Activated CD4-positive, alpha-beta T cell treated with anti-CD3 and anti-CD28 coated beads for 4 hours (primary cell): ENCODE results near the gene HMGB2.
A peak's percentile ranks its signal among the peaks of the same experiment; 100 is the strongest.

Experiments used
- DNase-seq, 2 donors: peaks; one replicate each; pipeline ENCODE4 v3.0.0-alpha.2; 2020

Gene HMGB2

DNA sequence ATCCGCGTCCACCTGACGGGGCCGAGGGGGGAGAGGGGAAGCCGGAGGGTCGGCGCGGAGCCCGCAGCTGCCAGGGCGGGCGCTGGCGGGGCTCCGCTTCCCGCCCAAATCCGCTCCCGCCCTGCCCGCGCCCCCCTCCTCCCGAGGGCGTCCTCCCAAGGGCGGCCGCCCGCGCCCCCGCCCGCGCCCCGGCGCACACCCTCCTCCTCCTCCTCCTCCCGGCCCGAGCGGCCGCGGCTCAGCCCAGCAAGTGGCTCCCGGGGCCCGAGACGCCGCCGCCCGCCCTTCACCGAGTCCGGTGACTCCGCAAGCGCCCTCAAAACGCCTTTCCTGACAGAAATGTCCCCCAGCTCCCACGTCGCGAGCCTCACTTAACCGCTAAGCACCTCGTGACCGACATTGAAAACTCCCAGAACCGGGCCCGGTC is 487 bp downstream of the HMGB2 start:
- DNase-seq = peak; percentile 33 to 47

DNA sequence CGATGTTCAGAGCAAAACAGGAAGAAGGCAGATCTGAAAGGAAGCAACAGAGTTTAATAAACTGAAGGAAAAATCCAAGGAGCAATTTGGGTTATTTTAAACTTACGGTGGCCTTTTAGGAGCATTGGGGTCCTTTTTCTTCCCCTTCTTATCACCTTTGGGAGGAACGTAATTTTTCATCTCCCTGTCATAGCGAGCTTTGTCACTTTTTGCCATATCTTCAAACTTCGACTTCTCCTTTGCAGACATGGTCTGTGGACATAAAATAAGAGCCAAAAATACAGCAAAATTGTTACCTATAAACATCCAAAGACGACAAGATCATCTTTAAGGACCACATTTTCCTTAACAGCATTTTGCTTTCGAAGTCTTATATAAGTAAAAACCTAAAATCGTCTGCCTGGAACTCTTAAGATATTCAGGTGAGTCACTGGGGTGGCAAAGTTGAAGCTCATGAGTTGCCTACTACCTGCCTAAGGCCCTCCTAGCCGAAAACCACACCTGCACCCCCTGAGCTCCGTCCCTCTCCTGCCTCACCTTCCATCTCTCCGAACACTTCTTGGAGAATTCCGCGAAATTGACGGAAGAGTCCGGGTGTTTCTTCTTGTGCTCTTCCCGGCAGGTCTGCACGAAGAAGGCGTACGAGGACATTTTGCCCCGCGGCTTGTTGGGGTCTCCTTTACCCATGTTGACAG is 1.0 kb downstream of the HMGB2 start:
- peak; percentile 22 to 30 for DNase-seq

DNA sequence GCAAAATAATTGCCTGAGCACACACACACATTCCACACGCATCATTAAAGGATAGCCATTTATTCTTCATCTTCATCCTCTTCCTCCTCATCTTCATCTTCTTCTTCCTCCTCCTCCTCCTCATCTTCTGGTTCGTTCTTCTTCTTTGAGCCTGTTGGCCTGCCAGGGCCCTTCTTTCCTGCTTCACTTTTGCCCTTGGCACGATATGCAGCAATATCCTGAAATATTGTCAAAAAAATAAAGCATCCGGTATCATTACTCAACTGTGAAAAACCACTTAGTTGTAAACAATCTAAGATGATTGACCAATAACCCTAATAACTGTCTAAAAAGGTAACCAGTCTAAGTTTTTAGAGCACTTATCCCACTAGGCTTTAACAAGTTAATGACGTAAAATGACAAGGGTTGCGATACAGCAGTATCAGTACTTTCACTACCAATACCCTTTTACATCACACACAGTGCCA is 2.1 kb downstream of the HMGB2 start:
- no peak for DNase-seq

DNA sequence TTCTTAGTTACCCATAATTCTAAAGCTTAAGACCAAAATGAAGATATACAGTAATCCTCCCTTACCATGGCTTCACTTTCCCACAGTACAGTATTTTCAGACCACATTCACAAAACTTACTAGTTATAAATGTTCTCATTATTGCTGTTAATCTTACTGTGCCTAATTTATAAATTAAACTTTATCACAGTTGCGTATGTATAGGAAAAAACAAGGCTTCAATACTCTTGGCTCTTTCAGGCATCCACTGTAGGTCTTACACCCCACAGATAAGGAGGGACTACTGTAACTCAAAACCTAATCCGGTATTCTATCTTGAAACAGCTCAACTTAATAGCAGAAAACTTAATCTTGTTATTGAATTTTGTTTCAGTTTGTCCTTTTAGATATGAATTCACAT is 3.6 kb downstream of the HMGB2 start:
- DNase-seq = no peak

DNA sequence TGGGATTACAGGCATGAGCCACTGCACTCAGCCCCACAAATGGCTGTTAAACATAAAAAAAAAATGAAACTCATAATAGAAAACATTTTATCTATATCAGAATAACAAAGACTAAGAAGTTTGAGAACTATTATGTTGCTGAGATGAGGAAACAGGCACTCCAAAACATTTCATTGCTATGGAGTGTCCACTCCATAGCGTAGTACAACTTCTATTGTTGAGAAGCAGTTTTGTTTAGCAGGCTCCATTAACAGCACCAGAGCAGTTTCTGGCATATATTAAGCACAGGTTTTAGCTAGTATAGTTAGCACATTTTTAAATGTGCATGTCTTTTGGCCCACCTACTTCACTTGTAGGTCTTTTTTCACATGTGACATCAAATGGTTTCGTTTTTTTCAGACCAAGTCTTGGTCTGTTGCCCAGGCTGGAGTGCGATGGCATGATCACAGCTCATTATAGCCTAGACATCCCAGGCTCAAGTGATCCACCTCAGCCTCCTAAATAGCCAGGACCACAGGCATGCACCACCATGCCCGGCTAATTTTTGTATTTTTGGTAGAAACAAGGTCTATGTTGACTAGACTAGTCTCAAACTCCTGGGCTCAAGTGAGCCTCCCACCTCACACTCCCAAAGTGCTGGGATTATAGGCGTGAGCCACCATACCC is 5.8 kb downstream of the HMGB2 start:
- DNase-seq = no peak

DNA sequence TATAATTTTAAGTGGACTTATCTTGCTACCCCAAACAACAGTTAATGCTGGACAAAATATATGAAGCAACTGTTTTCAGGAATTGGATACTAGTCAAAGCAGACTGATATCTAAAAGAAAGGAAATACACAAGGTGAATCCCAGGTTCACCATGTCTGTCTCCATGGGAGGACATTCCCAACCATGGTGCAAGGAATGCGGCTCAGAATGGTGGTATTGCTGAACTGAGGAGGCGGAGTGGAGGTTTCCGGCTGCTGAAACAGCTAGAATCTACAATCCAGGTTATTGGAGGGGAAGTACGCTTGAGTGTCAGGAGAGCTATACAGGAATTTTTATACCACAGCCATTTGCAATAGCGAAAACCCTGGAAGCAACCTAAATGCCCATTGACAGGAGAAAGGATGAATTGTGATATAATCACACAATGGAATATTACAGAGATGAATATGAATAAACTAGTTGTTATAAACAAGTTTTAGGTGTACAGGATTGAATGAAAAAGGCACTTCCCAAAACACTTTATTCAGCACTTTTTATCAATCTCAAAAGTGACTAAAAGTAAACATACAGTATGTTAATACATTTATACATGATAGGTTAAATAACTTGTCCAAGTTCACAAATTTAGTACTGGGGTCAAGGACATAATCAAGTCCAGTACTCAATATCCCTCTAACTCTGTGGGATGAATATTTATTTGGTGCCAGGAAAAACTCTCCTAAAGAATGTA is 9.0 kb downstream of the HMGB2 start:
- DNase-seq = no peak

DNA sequence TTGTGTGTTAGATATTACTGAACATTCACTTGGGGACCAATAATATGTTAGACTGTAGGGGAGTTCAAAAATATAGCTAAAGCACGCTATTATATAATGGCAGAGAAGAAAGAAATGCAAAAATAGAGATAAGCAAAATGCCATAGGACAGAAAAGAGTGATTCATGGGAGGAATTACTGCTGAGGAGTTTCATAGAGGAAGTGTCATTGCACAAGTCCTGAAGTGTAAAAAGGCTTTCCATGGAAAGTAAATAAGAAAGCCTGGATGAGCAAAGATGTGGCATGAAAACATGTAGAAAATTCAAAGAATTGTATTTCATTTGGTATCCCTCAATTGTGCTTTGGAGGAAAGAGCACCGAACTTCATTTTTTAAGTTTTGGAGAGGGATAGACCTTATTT is 14.5 kb downstream of the HMGB2 start:
- no peak for DNase-seq

DNA sequence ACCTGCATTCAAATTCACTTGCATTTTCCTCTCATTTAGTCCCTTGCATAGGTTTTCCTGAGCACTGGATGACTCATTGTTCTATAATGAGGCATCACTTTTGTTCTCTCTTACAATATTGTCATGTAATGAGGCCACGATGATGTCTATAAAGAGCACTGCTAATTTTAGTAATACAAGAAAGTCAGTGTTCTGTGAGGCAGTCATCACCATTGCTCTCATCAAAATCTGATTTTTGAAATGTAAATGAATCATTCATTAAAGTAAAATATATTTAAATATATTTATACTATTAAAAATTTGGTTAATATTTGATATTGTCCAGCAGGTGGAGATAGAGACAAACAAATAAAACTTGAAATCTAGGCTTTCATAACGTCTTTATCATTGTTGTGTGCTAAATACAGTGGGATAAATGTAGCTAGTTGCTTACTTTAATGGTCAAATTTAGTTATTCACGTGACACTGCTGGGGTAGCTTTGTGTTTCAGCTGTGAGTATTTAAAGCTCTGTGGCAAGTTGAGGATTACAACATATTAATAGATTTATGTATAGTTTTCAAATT is 15.4 kb downstream of the HMGB2 start:
- no peak for DNase-seq

DNA sequence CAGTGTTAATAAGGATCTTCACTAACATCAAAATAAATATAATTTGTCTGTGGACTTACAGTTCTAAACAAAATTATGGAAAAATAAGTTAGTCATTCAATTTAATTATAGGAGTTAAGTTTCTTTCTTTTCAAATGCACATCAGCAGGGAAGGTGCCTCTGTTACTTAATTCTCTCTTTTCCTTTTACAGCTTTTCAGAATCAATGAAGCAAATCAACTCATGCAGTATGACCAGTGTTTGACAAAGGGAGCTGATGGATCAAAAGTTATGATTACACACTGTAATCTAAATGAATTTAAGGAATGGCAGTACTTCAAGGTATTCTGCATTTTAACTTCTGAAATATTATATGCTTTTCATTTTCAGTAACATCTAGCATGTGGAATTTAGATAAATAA is 15.9 kb downstream of the HMGB2 start:
- no peak for DNase-seq

DNA sequence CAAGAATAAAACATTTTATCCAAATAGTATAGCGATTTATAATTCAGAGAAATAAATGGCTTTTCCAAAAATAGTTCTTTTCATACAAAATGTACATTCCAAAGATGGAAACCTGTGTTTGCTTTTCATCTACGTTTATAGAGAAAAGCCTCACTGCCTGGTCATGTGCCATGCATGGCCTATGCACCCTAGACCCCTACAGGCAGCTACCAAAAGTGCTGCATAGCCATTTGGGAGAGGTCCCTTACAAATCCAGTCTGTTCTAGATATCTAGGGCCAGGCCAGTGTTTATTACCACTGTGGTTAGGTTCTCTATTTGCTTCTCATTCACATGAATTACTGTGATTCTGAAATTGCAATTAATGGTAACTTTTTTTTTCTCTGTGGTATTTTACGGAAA is 17.2 kb downstream of the HMGB2 start:
- DNase-seq = no peak

DNA sequence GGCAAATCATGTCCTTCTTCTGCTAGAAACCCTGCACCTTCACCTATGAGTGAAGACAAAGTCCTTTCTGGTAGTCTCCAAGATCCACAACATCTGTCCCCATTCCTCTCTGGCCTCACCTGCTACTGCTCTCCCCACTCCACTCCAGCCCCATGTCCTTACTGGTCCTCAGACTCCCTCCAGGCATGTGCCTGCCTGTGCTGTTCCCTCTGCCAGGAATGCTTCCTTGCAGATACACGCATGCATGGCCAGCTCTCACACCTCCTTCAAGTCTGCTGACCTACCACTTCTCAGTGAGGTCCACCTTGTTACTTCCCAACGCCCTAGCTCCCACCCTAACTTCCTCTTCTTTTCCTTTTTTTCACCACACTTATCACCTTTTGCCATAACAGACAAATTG is 18.1 kb downstream of the HMGB2 start:
- no peak for DNase-seq

DNA sequence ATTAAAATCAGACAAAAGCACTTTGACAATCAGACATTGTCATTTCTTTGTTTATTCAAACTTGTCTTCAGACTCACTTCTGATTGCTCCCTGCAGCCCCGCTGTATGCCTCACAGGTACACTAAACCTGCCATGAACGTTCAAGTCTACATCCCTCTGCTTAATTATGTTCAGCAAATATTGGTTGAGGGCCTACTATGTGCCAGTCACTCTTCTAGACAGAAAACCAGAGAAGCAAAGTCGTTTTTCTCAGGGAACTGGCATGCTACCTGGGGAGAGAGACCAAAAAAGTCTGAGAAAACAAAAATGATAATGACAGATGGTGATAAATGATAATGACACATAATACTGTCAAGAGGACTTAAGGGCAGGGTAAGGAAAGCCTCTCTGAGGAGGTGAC is 19.4 kb downstream of the HMGB2 start:
- no peak for DNase-seq

DNA sequence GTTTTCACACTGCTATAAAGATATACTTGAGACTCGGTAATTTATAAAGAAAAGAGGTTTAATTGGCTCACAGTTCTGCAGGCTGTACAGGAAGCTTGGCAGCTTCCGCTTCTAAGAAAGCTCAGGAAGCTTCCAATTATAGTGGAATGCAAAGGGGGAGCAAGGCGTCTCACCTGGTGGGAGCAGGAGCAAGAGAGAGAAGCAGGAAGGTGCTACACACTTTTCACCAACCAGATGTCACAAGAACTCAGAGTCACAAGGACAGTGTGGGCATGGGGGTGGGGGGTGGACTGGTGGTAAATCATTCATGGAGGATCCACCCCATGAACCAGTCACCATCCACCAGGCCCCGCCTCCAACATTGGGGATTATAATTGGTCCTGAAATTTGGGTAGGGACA is 22.8 kb downstream of the HMGB2 start:
- DNase-seq = no peak

DNA sequence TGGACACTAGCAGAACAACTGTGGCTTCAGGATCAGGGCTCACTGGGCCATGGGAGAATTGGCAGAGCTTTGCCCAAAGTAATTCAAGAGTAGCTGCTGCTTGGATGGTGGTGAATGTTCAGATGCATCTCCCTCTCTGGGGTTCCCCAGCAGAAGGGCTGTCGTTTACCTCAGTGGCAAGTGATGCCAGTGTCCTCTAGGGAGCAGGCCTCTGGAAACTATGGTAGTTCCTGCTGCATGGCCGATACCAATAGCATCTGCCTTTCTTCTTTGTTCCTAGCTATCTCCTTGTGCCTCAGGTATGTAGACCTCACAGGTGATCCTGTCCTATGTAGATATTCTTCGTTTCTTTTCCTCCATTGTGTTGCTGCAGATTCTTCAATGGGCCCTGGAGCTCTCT is 26.4 kb downstream of the HMGB2 start:
- no peak for DNase-seq

DNA sequence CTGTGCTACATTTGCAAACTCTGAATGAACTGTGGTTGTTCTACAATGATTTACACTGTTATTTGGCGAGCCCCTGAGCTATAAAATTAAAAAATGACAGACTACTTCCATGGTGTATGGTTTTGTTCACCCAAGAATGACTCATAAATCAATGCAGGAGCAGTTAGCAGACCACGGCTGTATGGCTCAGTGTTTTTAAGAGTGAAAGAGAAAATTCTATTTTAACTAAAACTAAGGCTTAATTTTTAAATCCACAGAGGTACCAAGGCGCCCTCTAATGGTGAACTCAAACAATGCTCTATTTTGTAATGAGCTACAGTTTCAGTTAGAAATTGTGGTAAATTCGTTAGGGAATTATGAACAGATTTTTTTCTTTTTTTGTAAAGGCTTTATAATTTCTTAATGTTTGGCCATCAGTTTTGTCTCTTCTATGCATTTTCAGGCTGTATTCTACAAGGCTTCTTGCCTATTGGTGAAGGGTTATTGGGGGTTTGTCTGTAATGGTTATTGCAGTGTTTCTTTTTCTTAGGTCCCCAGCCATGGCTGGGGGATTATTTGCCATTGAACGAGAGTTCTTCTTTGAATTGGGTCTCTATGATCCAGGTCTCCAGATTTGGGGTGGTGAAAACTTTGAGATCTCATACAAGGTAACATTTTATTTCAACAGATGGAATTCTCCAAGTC is 32.5 kb downstream of the HMGB2 start:
- peak in 1 of 2 donors; percentile 14 for DNase-seq

DNA sequence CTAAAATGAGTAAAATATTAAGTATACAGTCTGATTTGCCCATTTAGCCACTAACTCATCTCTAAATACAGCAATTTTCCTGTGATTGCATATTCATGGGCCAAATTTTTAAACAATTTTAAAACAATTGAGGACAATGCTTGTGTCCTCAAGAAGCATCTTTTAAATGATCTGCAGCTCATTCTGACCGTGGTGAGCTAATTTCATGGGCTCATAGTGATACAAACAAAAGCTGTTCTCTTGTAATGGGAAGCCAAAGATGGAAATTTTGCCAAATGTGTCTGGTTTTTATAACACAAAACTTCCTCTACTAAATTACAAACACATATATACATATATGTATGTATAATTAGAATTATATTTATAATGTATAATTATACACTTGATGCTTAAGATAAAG is 39.7 kb downstream of the HMGB2 start:
- DNase-seq = no peak

DNA sequence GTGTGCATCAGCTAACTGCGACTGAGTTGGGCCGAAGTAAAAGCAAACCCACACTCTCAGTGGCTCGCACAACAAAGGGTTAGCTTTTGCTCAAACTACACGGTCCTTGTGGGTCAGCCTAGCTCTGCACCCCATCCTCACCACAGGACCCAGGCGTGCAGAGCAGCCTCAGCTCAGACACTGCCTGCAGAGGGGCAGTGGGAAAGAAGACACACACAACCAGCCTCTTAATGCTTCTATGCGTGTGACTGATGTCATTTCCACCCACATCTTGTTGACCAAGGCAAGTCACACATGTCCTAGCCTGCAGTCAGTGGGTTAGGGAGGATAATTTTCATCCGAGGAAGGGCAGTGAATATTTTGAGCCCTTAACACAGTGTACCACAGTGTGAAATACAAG is 40.5 kb downstream of the HMGB2 start:
- DNase-seq = no peak

DNA sequence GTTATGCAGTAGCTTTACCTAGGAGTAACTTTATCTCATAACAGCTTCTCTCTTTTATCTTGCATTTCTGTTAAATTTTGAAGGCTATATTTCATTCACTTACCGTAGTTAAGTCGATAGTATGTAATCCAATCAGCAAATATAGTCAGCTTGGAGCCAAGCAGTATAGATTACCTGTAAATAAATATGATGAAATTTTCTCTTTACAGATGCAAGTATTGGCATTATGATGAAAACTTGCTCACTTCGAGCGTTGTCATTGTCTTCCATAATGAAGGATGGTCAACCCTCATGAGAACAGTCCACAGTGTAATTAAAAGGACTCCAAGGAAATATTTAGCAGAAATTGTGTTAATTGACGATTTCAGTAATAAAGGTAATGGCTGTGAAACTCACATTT is 42.3 kb downstream of the HMGB2 start:
- no peak for DNase-seq

DNA sequence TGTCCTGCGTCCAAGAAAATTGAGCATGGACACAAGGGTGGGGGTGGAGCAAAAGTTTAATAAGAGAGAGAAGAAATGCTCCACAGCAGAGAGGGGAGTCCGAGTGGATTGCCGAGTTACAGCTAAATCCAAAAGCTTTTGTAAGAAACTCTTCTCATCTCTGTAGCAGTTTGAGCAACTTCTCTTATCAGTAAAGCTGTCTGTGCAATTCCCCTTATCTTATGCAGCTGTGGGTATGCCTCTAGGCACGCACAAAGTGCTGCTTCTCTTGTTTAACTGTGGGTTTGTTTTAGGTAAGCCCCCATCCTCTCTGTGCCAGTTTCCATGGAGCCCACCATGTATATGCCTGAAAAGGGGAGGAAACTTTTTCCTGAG is 44.8 kb downstream of the HMGB2 start:
- DNase-seq = no peak

DNA sequence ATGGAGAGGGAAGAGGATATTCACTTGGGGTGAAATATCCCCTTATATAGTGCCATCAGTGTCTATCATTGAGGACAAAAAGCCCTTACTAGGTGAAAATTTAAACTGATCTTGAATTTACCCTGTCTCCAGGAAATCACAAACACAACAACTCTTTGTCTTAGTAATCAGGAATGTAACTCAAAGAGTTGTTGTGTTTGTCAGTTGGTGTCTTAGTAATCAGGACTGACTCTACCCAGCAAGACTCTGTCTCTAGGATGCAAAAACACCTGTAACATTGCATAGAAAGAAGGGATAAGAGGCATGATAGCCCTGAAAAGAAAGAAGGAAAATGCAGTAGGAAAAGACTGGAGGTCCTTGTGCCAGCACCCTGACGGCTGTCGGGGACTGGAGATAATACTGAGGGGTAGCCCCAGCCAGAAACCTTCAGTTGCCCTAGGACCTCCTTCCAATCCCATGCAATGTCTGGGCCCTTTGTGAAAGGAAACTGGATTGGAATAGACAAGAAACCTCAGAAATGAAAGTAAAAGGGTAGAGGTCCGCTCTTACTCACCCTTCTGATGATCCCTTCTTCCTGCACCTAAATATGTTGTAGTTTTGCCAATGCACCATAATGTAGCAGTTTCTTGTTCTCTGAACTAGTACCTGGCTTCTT is 45.3 kb downstream of the HMGB2 start:
- DNase-seq = no peak

DNA sequence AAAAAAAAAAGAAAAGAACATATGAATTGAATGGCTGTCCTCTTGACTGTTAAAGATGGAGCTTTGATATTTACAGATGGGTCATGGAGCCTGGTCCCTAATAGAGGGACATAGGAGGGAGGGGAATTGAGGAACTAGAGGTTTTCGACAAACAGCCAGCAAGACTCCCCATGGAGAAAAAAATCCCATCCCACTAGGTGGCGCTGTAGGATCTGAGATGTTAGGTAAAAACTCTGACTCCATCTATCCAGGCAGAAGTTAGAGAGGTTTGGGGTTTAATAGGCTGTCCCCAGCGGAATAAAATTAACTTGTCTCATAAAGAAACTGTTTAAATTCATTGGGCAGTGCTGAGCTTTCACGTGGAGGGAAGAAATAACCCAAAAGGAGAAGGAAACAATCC is 45.9 kb downstream of the HMGB2 start:
- DNase-seq = peak; percentile 61 to 76

DNA sequence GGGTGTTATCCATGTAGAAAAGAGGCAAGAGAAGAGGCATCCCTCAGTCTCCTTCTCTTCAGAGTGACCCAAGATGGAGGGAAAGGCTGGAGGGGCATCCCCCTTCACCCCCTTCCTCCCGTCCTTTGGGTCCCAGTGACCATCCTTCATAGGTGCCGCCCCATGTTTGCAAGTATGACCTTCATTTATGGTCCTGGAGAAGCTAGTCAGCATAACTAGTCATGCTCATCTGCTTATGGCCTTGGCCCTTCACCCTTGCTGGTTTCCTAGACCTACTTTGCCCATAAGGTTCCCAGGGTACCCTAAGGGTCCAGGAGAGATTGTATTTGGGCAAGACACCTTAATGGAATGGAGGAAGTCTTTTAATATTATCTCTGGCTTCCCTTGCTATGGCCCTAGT is 46.7 kb downstream of the HMGB2 start:
- DNase-seq = no peak

DNA sequence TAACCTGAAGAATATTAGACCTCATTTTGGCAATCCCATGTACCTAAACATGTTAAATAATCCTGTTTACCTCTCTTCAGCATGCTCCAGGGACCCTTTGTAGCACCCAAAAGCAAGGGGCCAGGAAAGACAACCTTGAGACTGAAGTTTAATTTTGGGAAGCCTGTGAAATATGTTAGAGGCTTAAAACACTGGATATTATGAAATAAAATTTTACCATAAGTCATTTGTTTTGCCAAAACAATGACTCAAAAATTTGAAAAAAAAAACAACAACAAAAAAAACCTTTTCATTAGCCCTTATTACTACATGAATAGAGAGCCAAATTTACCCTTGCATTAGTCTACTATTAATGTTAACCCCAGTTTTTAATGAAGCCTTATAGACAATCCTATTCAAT is 49.7 kb downstream of the HMGB2 start:
- no peak for DNase-seq
